ENCODE data around the gene THTPA.

THTPA gene

GRCh38 chr14:23540141-23540469 is 16.0 kb upstream of the THTPA start:
- H3K27me3 ChIP-seq (ENCODE audit: control insufficient read depth, insufficient read depth, low read length, poor library complexity, severe bottlenecking), result no peaks in the 10 kb centered on the region
- no peaks in the 10 kb centered on the region for H3K36me3 ChIP-seq (ENCODE audit: control insufficient read depth, insufficient read depth, low read length)
- H3K27ac ChIP-seq (ENCODE audit: insufficient read depth, low read depth, low read length, poor library complexity, severe bottlenecking), result no peak overlapping the region
- peaks cover 34% of the 10 kb centered on the region for H3K4me1 ChIP-seq (ENCODE audit: control insufficient read depth, insufficient read depth, low read length)
- no peak overlapping the region for H3K4me3 ChIP-seq (ENCODE audit: insufficient read depth, low read depth, low read length)
- 89 to 94% methylated on average over 3 to 4 of the region's 4 CpGs for WGBS, 2 experiments
- no peaks in the 10 kb centered on the region for H3K9me3 ChIP-seq (ENCODE audit: control insufficient read depth, low read length)

GRCh38 chr14:23542261-23542660 is 13.8 kb upstream of the THTPA start:
- Histone ChIP-seq H3K27ac (ENCODE audit: insufficient read depth, low read depth, low read length, poor library complexity, severe bottlenecking) (no peak overlapping the region), H3K27me3 (ENCODE audit: control insufficient read depth, insufficient read depth, low read length, poor library complexity, severe bottlenecking) (no peaks in the 10 kb centered on the region), H3K4me1 (ENCODE audit: control insufficient read depth, insufficient read depth, low read length) (peaks cover 54% of the 10 kb centered on the region), H3K36me3 (ENCODE audit: control insufficient read depth, insufficient read depth, low read length) (no peaks in the 10 kb centered on the region), H3K9me3 (ENCODE audit: control insufficient read depth, low read length) (no peaks in the 10 kb centered on the region), H3K4me3 (ENCODE audit: insufficient read depth, low read depth, low read length) (no peak overlapping the region)
- WGBS, 2 experiments, result 92 to 96% methylated on average over 5 of the region's 5 CpGs

GRCh38 chr14:23543403-23543802 is 12.7 kb upstream of the THTPA start:
- Histone ChIP-seq H3K27ac (ENCODE audit: insufficient read depth, low read depth, low read length, poor library complexity, severe bottlenecking) (no peak overlapping the region), H3K4me3 (ENCODE audit: insufficient read depth, low read depth, low read length) (no peak overlapping the region), H3K4me1 (ENCODE audit: control insufficient read depth, insufficient read depth, low read length) (peaks cover 54% of the 10 kb centered on the region), H3K9me3 (ENCODE audit: control insufficient read depth, low read length) (no peaks in the 10 kb centered on the region), H3K27me3 (ENCODE audit: control insufficient read depth, insufficient read depth, low read length, poor library complexity, severe bottlenecking) (no peaks in the 10 kb centered on the region), H3K36me3 (ENCODE audit: control insufficient read depth, insufficient read depth, low read length) (no peaks in the 10 kb centered on the region)
- 96 to 97% methylated on average over 5 of the region's 5 CpGs for WGBS, 2 experiments

- Histone ChIP-seq H3K27ac (ENCODE audit: insufficient read depth, low read depth, low read length, poor library complexity, severe bottlenecking) (no peak overlapping the region), H3K4me1 (ENCODE audit: control insufficient read depth, insufficient read depth, low read length) (peaks cover 54% of the 10 kb centered on the region), H3K27me3 (ENCODE audit: control insufficient read depth, insufficient read depth, low read length, poor library complexity, severe bottlenecking) (no peaks in the 10 kb centered on the region), H3K36me3 (ENCODE audit: control insufficient read depth, insufficient read depth, low read length) (no peaks in the 10 kb centered on the region), H3K4me3 (ENCODE audit: insufficient read depth, low read depth, low read length) (no peak overlapping the region), H3K9me3 (ENCODE audit: control insufficient read depth, low read length) (no peaks in the 10 kb centered on the region)
- WGBS, 2 experiments, result 32 to 33% methylated on average over 25 of the region's 25 CpGs
These were observed 11.3 kb upstream of the THTPA start for GRCh38 chr14:23544511-23545447.

- Histone ChIP-seq H3K4me3 (ENCODE audit: insufficient read depth, low read depth, low read length) (no peak overlapping the region), H3K4me1 (ENCODE audit: control insufficient read depth, insufficient read depth, low read length) (peaks cover 60% of the 10 kb centered on the region)
- 83 to 89% methylated on average over 4 of the region's 4 CpGs for WGBS, 2 experiments
These were observed 10.2 kb upstream of the THTPA start for GRCh38 chr14:23545740-23546365.

DNA sequence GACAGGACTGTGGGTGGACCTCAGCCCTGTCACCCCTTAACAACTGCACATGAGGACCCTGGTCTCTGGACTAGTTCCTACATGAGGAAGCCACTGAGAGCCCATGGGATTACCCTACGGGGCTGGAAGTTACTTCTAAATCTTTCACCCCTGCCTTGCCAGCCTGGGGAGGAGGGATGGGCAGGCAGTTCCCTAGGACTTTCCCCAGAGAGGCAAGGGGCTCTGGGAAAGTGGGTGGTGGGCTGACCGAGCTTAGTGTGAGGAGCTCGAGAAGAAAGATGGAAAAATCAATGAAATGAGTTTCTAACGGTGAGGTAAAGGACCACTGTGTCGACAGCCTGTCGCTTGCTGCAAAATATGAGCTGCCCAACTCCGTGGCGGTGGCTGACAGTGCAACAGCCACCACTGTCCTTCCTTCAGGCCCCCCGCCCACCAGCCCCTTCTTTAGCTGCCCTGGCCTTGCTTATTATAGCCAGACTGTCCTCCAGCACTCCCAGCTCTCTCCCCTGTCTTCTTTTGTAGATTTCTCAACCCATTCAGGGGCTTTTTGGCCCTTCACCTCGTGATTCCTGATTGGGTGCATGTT is 9.5 kb upstream of the THTPA start:
- no peaks in the 10 kb centered on the region for H3K27me3 ChIP-seq (ENCODE audit: control insufficient read depth, insufficient read depth, low read length, poor library complexity, severe bottlenecking)
- no peak overlapping the region for H3K4me3 ChIP-seq (ENCODE audit: insufficient read depth, low read depth, low read length)
- no peak overlapping the region for H3K27ac ChIP-seq (ENCODE audit: insufficient read depth, low read depth, low read length, poor library complexity, severe bottlenecking)
- peaks cover 60% of the 10 kb centered on the region for H3K4me1 ChIP-seq (ENCODE audit: control insufficient read depth, insufficient read depth, low read length)
- H3K9me3 ChIP-seq (ENCODE audit: control insufficient read depth, low read length), result no peaks in the 10 kb centered on the region
- no peaks in the 10 kb centered on the region for H3K36me3 ChIP-seq (ENCODE audit: control insufficient read depth, insufficient read depth, low read length)
- WGBS, 2 experiments, result 85 to 92% methylated on average over 10 of the region's 10 CpGs

More at GRCh38 chr14:23545740-23546365, 10.2 kb upstream of the THTPA start:
- Histone ChIP-seq H3K27me3 (ENCODE audit: control insufficient read depth, insufficient read depth, low read length, poor library complexity, severe bottlenecking) (no peaks in the 10 kb centered on the region), H3K36me3 (ENCODE audit: control insufficient read depth, insufficient read depth, low read length) (no peaks in the 10 kb centered on the region), H3K27ac (ENCODE audit: insufficient read depth, low read depth, low read length, poor library complexity, severe bottlenecking) (no peak overlapping the region), H3K9me3 (ENCODE audit: control insufficient read depth, low read length) (no peaks in the 10 kb centered on the region)

DNA sequence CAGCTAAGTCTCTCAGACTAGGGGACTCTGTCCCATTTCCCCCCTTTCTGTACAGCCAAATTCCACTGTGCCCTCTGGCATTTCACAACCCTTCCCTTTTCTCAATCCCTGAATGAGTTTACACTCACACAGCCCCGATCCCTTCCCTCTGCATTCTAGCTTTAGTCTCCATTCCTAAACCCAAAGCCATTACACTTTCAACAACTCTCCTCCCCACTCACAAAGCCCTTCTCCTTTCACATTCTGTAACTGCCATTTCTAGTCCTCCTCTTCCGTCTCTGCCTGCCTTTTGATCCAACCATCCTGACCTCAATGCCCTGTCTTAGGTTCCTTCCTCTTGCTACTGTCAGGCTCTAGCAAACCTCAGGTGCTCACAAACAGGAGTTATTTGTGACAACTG is 8.1 kb upstream of the THTPA start:
- no peaks in the 10 kb centered on the region for H3K36me3 ChIP-seq (ENCODE audit: control insufficient read depth, insufficient read depth, low read length)
- H3K9me3 ChIP-seq (ENCODE audit: control insufficient read depth, low read length), result no peaks in the 10 kb centered on the region
- no peaks in the 10 kb centered on the region for H3K27me3 ChIP-seq (ENCODE audit: control insufficient read depth, insufficient read depth, low read length, poor library complexity, severe bottlenecking)
- H3K4me3 ChIP-seq (ENCODE audit: insufficient read depth, low read depth, low read length), result no peak overlapping the region
- peak overlapping the region; percentile 93 for H3K27ac ChIP-seq (ENCODE audit: insufficient read depth, low read depth, low read length, poor library complexity, severe bottlenecking)
- H3K4me1 ChIP-seq (ENCODE audit: control insufficient read depth, insufficient read depth, low read length), result peaks cover 65% of the 10 kb centered on the region
- WGBS, 2 experiments, result 58 to 61% methylated on average over 2 of the region's 2 CpGs

- no peaks in the 10 kb centered on the region for H3K36me3 ChIP-seq (ENCODE audit: control insufficient read depth, insufficient read depth, low read length)
- H3K4me1 ChIP-seq (ENCODE audit: control insufficient read depth, insufficient read depth, low read length), result peaks cover 65% of the 10 kb centered on the region
- no peaks in the 10 kb centered on the region for H3K9me3 ChIP-seq (ENCODE audit: control insufficient read depth, low read length)
- H3K27me3 ChIP-seq (ENCODE audit: control insufficient read depth, insufficient read depth, low read length, poor library complexity, severe bottlenecking), result no peaks in the 10 kb centered on the region
- peak overlapping the region; percentile 86 for H3K4me3 ChIP-seq (ENCODE audit: insufficient read depth, low read depth, low read length)
- H3K27ac ChIP-seq (ENCODE audit: insufficient read depth, low read depth, low read length, poor library complexity, severe bottlenecking), result peak overlapping the region; percentile 93
- WGBS, 2 experiments, result 20 to 23% methylated on average over 18 of the region's 18 CpGs
These were observed 7.4 kb upstream of the THTPA start for GRCh38 chr14:23548351-23549318.

GRCh38 chr14:23550131-23550811 is 5.8 kb upstream of the THTPA start:
- peaks cover 56% of the 10 kb centered on the region for H3K4me1 ChIP-seq (ENCODE audit: control insufficient read depth, insufficient read depth, low read length)
- H3K36me3 ChIP-seq (ENCODE audit: control insufficient read depth, insufficient read depth, low read length), result no peaks in the 10 kb centered on the region
- H3K27me3 ChIP-seq (ENCODE audit: control insufficient read depth, insufficient read depth, low read length, poor library complexity, severe bottlenecking), result no peaks in the 10 kb centered on the region
- H3K4me3 ChIP-seq (ENCODE audit: insufficient read depth, low read depth, low read length), result peak overlapping the region; percentile 86
- H3K9me3 ChIP-seq (ENCODE audit: control insufficient read depth, low read length), result no peaks in the 10 kb centered on the region
- H3K27ac ChIP-seq (ENCODE audit: insufficient read depth, low read depth, low read length, poor library complexity, severe bottlenecking), result peak overlapping the region; percentile 8
- 10 to 11% methylated on average over 12 of the region's 12 CpGs for WGBS, 2 experiments
